Measurements from ENCODE around the gene EEFSEC. TPM values are rescaled to one million over a fixed set of nuclear protein-coding genes. Genes with fewer than 3 reads are reported as not detected.

EEFSEC gene
- total RNA-seq, 1 experiment from 2014 or later = 14.6 TPM

- no peak for DNase-seq (ENCODE audit: unreplicated experiment)
- ChIA-PET POLR2A (no interaction called here), CTCF (interaction anchor here (0.6 kb wide), 1 partner anchor 601 kb away, joined by 4 read pairs; no protein-coding TSS in a partner anchor)
- Mint-ChIP-seq H3K27ac (ENCODE audit: low read depth, unreplicated experiment) (no peak overlapping the region), H3K36me3 (ENCODE audit: insufficient read depth, unreplicated experiment) (peaks cover 8% of the 10 kb centered on the region), H3K9me3 (ENCODE audit: unreplicated experiment) (no peaks in the 10 kb centered on the region), H3K27me3 (ENCODE audit: insufficient read depth, unreplicated experiment) (no peaks in the 10 kb centered on the region), H3K4me1 (ENCODE audit: insufficient read depth, unreplicated experiment) (peaks cover 6% of the 10 kb centered on the region), H3K4me3 (ENCODE audit: unreplicated experiment) (no peak overlapping the region)
- TF ChIP-seq CTCF (IDR thresholded peaks at IDR 0.05; ENCODE audit: unreplicated experiment) = no peak
- BruUV-seq (replicated peaks) = no TSS peak
- intact Hi-C loops (cut with micrococcal nuclease) = no loop called here
Observed at GRCh38 chr3:128369121-128369703, 215.9 kb downstream of the EEFSEC start.

- DNase-seq (ENCODE audit: unreplicated experiment) = no peak
- Mint-ChIP-seq H3K36me3 (ENCODE audit: insufficient read depth, unreplicated experiment) (peaks cover 8% of the 10 kb centered on the region), H3K27ac (ENCODE audit: low read depth, unreplicated experiment) (no peak overlapping the region), H3K4me3 (ENCODE audit: unreplicated experiment) (no peak overlapping the region), H3K9me3 (ENCODE audit: unreplicated experiment) (no peaks in the 10 kb centered on the region), H3K27me3 (ENCODE audit: insufficient read depth, unreplicated experiment) (no peaks in the 10 kb centered on the region), H3K4me1 (ENCODE audit: insufficient read depth, unreplicated experiment) (peaks cover 6% of the 10 kb centered on the region)
- ChIA-PET CTCF (interaction anchor here (0.6 to 1.2 kb wide), 2 partner anchors 13 to 1617 kb away, joined by 3 read pairs; no protein-coding TSS in a partner anchor), POLR2A (no interaction called here)
- TF ChIP-seq CTCF (IDR thresholded peaks at IDR 0.05; ENCODE audit: unreplicated experiment) = no peak
- intact Hi-C loops (cut with micrococcal nuclease) = no loop called here
- no TSS peak for BruUV-seq (replicated peaks)
Observed at GRCh38 chr3:128369881-128370642, 216.8 kb downstream of the EEFSEC start.

GRCh38 chr3:128372281-128372680 is 219.0 kb downstream of the EEFSEC start:
- CTCF ChIA-PET = interaction anchor here (0.6 kb wide), 1 partner anchor 507 kb away, joined by 3 read pairs; the partner anchor contains the start of gene ACAD9
- no peak overlapping the region for H3K4me3 Mint-ChIP-seq (ENCODE audit: unreplicated experiment)
- peaks cover 3% of the 10 kb centered on the region for H3K36me3 Mint-ChIP-seq (ENCODE audit: insufficient read depth, unreplicated experiment)
- TF ChIP-seq CTCF (IDR thresholded peaks at IDR 0.05; ENCODE audit: unreplicated experiment) = no peak
- DNase-seq (ENCODE audit: unreplicated experiment) = no peak
- intact Hi-C loops (cut with micrococcal nuclease) = no loop called here
- no peak overlapping the region for H3K27ac Mint-ChIP-seq (ENCODE audit: low read depth, unreplicated experiment)
- H3K4me1 Mint-ChIP-seq (ENCODE audit: insufficient read depth, unreplicated experiment) = peaks cover 6% of the 10 kb centered on the region
- BruUV-seq (replicated peaks) = no TSS peak
- POLR2A ChIA-PET = no interaction called here
- no peaks in the 10 kb centered on the region for H3K27me3 Mint-ChIP-seq (ENCODE audit: insufficient read depth, unreplicated experiment)
- no peaks in the 10 kb centered on the region for H3K9me3 Mint-ChIP-seq (ENCODE audit: unreplicated experiment)

GRCh38 chr3:128372707-128373533 is 219.6 kb downstream of the EEFSEC start:
- BruUV-seq (replicated peaks) = no TSS peak
- intact Hi-C loops (cut with micrococcal nuclease) = no loop called here
- no peak for DNase-seq (ENCODE audit: unreplicated experiment)

More at GRCh38 chr3:128372707-128373533, 219.6 kb downstream of the EEFSEC start:
- Mint-ChIP-seq H3K4me3 (ENCODE audit: unreplicated experiment) (no peak overlapping the region), H3K36me3 (ENCODE audit: insufficient read depth, unreplicated experiment) (no peaks in the 10 kb centered on the region), H3K4me1 (ENCODE audit: insufficient read depth, unreplicated experiment) (peaks cover under 1% of the 10 kb centered on the region), H3K9me3 (ENCODE audit: unreplicated experiment) (no peaks in the 10 kb centered on the region), H3K27me3 (ENCODE audit: insufficient read depth, unreplicated experiment) (no peaks in the 10 kb centered on the region), H3K27ac (ENCODE audit: low read depth, unreplicated experiment) (no peak overlapping the region)
- ChIA-PET CTCF (no interaction called here), POLR2A (interaction anchor here (1.1 kb wide), 1 partner anchor 10 kb away, joined by 3 read pairs; no protein-coding TSS in a partner anchor)
- TF ChIP-seq CTCF (IDR thresholded peaks at IDR 0.05; ENCODE audit: unreplicated experiment) = no peak

Data from MCF 10A (cell line).